ENCODE results near the gene PSD.

PSD gene

GRCh38 chr10:102404361-102405107 is 14.1 kb downstream of the PSD start:
- DNase-seq (ENCODE audit: low spot score): no peak

GRCh38 chr10:102403115-102403514 is 15.5 kb downstream of the PSD start:
- DNase-seq (ENCODE audit: low spot score): no peak

- DNase-seq (ENCODE audit: low spot score): no peak
Measured at GRCh38 chr10:102402512-102402896, 16.1 kb downstream of the PSD start.

GRCh38 chr10:102401735-102402511 is 16.7 kb downstream of the PSD start:
- no peak for DNase-seq (ENCODE audit: low spot score)

- no peak for DNase-seq (ENCODE audit: low spot score)
Measured at GRCh38 chr10:102401342-102401654, 17.3 kb downstream of the PSD start.

- no peak for DNase-seq (ENCODE audit: low spot score)
Measured at GRCh38 chr10:102400598-102401341, 17.8 kb downstream of the PSD start.

GRCh38 chr10:102400076-102400475 is 18.5 kb downstream of the PSD start:
- DNase-seq (ENCODE audit: low spot score): no peak

GRCh38 chr10:102399217-102400021 is 19.2 kb downstream of the PSD start:
- peak; percentile 81 for DNase-seq (ENCODE audit: low spot score)

- DNase-seq (ENCODE audit: low spot score): no peak
Measured at GRCh38 chr10:102398172-102399020, 20.2 kb downstream of the PSD start.

- no peak for DNase-seq (ENCODE audit: low spot score)
Measured at GRCh38 chr10:102397222-102398171, 21.1 kb downstream of the PSD start.

GRCh38 chr10:102396730-102397151 is 21.8 kb downstream of the PSD start:
- DNase-seq (ENCODE audit: low spot score): no peak

- no peak for DNase-seq (ENCODE audit: low spot score)
Measured at GRCh38 chr10:102396317-102396650, 22.3 kb downstream of the PSD start.

GRCh38 chr10:102395400-102396316 is 22.9 kb downstream of the PSD start, which contains the start of gene NFKB2:
TSS of gene NFKB2 (plus strand) at chr10:102395705. CDS start at chr10:102395960, 255 bp downstream.
- DNase-seq (ENCODE audit: low spot score): peak; percentile 82

- DNase-seq (ENCODE audit: low spot score): no peak
Measured at GRCh38 chr10:102394801-102395399, 23.7 kb downstream of the PSD start.

- peak; percentile 81 for DNase-seq (ENCODE audit: low spot score)
Measured at GRCh38 chr10:102394079-102394800, 24.3 kb downstream of the PSD start.

- no peak for DNase-seq (ENCODE audit: low spot score)
Measured at GRCh38 chr10:102393411-102394078, 25.0 kb downstream of the PSD start.

GRCh38 chr10:102392306-102392705 is 26.3 kb downstream of the PSD start:
- DNase-seq (ENCODE audit: low spot score): no peak
